Left ventricle myocardium inferior (tissue), 1 donor: Measurements from ENCODE around the gene ELMO1. TPM values are rescaled to one million over a fixed set of nuclear protein-coding genes. Genes with fewer than 3 reads are reported as not detected.

Experiments used
- DNase-seq: peaks from one replicate; pipeline ENCODE4 v3.0.0-alpha.2; 2020
- H3K27ac ChIP-seq: fragments of 200-600 bp; replicated peaks from 2 replicates; pipeline ENCODE4 v1.8.0; 2021
- H3K27me3 ChIP-seq: fragments of 200-600 bp; 2 replicates; pipeline ENCODE4 v1.8.0; 2021; ENCODE audit warnings: low read depth
- H3K36me3 ChIP-seq: fragments of 200-600 bp; 2 replicates; pipeline ENCODE4 v1.8.0; 2021
- H3K4me1 ChIP-seq: fragments of 200-600 bp; 2 replicates; pipeline ENCODE4 v1.8.0; 2021
- H3K4me3 ChIP-seq: fragments of 200-600 bp; 2 replicates; pipeline ENCODE4 v1.8.0; 2021; ENCODE audit warnings: mild to moderate bottlenecking, moderate library complexity
- H3K9me3 ChIP-seq: fragments of 200-600 bp; replicated peaks from 2 replicates; pipeline ENCODE4 v1.8.0; 2021
- intact Hi-C: fragments of 100-400 bp; cut with micrococcal nuclease; formaldehyde crosslinking; loops from one replicate; pipeline ENCODE4 v1.11.0; 2022
- total RNA-seq: library from RNA; stranded (reverse); fragmentation: NEBNext Ultra II Directional; extraction: Animal tissue kit (Norgen Biotek cat#: 25700); gene quantifications from one replicate; pipeline ENCODE4 v1.2.1, GENCODE V29; 2021
- TF ChIP-seq, protein P1 (sequence below): fragments of 200-600 bp; IDR thresholded peaks from 2 replicates; pipeline ENCODE4 v1.8.0; 2021; ENCODE audit warnings: antibody characterized with exemption, mild to moderate bottlenecking, borderline replicate concordance
- donor health status: DM: no; HTN: yes; CAD: no; lungs with severe emphysema.

ELMO1 gene
- total RNA-seq, 1 donor from 2014 or later: 10.0 TPM

DNA sequence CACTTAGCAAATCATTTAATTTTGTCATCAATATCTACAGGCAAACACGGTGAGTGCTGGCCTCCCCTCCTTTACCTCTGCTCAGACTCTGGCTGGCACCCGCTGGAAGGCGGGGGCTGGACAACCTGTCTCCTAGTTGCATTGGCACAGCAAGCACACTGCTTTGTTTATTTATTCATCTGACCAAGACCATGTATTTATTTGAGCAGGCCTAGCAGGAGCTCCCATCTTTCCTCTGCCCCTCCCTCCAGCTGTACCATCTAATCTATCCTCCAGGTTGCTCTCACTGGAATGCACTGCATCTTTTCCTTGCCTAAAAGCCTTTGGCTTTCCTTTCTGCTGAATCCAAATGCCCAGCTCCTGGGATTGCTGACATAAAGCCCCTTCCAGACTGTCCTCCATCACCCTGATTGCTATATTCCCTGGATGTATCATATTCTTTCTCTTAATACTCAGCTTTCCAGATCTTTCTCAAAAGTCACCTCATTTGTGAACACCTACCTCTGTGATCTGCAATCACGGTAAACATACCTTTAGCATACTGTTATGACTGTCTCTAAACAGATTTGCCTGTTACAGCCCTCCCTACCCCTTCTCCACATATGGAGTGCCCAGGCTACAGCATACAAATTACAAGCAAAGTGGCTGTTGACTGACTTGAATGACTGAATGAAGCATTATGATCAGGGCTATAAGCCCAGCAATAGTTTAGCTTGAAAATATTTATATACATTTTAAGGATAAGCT lies 9.6 kb downstream of the ELMO1 start:
- no peak overlapping the region for H3K4me3 ChIP-seq
- TF ChIP-seq, protein P1, sequence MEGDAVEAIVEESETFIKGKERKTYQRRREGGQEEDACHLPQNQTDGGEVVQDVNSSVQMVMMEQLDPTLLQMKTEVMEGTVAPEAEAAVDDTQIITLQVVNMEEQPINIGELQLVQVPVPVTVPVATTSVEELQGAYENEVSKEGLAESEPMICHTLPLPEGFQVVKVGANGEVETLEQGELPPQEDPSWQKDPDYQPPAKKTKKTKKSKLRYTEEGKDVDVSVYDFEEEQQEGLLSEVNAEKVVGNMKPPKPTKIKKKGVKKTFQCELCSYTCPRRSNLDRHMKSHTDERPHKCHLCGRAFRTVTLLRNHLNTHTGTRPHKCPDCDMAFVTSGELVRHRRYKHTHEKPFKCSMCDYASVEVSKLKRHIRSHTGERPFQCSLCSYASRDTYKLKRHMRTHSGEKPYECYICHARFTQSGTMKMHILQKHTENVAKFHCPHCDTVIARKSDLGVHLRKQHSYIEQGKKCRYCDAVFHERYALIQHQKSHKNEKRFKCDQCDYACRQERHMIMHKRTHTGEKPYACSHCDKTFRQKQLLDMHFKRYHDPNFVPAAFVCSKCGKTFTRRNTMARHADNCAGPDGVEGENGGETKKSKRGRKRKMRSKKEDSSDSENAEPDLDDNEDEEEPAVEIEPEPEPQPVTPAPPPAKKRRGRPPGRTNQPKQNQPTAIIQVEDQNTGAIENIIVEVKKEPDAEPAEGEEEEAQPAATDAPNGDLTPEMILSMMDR: no peak
- H3K27me3 ChIP-seq: no peaks in the 10 kb centered on the region
- H3K27ac ChIP-seq: peak overlapping the region; percentile 86
- H3K36me3 ChIP-seq: no peaks in the 10 kb centered on the region
- intact Hi-C loops: no loop called here
- no peak for DNase-seq
- H3K4me1 ChIP-seq: peaks cover 74% of the 10 kb centered on the region
- H3K9me3 ChIP-seq: no peaks in the 10 kb centered on the region

DNA sequence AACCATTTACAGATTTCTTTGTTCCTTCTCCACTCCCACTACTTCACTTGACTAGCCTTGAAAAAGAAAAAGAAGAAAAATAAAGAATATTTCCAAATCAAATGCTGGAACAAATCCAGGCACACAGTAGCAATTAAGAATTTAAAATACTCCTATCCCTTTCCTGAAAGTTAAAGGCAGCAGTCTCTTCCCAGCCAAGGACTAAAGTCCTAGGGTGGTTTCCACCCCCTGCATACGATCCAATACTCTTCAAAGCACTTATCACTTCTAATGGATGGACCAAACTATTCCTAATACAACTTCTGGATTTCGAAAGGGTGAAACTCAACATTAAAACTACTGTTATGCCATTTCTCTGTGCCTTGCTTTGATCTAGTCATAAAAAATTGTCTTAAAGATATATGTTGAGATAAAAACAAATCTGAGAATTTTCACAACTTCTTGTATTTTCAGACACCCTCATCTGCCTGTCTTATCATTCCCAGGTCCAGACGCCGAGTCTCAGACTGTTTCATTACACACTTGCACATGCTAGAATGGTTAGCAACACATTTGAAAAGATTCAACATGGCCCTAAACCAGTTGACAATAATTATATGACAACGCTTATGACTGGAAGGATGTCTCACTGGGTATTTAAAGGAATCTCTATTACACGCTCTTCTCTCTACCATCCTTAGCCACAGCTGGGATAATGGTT lies 13.4 kb downstream of the ELMO1 start:
- Histone ChIP-seq H3K27ac (no peak overlapping the region), H3K4me3 (no peak overlapping the region), H3K4me1 (peaks cover 70% of the 10 kb centered on the region), H3K9me3 (no peaks in the 10 kb centered on the region), H3K36me3 (no peaks in the 10 kb centered on the region), H3K27me3 (no peaks in the 10 kb centered on the region)
- TF ChIP-seq, protein P1: no peak
- DNase-seq: no peak
- intact Hi-C loops: no loop called here

DNA sequence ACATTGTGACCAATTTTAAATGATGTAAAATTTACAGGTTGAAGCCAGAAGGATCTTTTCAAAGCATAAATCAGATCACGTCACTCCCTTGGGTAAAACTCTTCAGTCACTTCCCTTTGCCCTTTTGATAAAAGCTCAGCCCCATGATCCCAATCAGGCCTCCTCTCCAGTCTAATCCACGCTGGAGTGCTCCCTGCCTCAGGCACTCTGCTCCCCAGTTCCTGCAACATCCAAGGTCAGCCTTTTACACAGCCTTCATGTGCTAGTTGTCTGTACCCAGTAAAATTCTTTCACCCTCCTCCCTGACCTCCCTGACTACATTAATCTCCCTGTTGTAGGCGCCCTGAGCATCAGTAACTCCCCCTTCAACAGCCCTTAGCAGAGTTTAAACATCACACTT lies 14.1 kb downstream of the ELMO1 start:
- TF ChIP-seq, protein P1: no peak
- peaks cover 68% of the 10 kb centered on the region for H3K4me1 ChIP-seq
- intact Hi-C loops: no loop called here

DNA sequence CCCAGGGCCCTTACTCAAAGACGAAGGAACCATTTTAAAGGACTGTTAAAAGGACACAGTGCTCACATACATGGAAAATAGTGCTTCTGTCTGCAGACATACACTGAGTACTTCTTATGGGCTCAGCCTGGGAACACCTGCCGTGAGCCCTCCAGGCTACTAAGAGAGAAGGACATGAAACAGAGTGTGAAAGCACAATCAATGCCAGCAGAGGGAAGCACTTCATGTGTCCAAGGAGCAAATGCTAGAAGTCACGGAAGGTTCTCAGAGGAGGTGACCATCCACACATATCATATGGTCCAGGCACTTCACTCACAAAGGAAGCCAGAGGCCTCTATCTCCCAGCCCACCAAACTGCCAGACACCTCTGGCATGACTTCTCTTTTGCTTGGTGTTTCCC lies 15.5 kb downstream of the ELMO1 start:
- no peak overlapping the region for H3K27ac ChIP-seq
- H3K27me3 ChIP-seq: no peaks in the 10 kb centered on the region
- TF ChIP-seq, protein P1: no peak
- H3K36me3 ChIP-seq: no peaks in the 10 kb centered on the region
- H3K4me3 ChIP-seq: no peak overlapping the region
- intact Hi-C loops: no loop called here
- DNase-seq: no peak
- H3K4me1 ChIP-seq: peaks cover 59% of the 10 kb centered on the region
- H3K9me3 ChIP-seq: no peaks in the 10 kb centered on the region

More for the DNA sequence above, 14.1 kb downstream of the ELMO1 start:
- Histone ChIP-seq H3K4me3 (no peak overlapping the region), H3K27me3 (no peaks in the 10 kb centered on the region), H3K9me3 (no peaks in the 10 kb centered on the region), H3K27ac (no peak overlapping the region), H3K36me3 (no peaks in the 10 kb centered on the region)
- no peak for DNase-seq

DNA sequence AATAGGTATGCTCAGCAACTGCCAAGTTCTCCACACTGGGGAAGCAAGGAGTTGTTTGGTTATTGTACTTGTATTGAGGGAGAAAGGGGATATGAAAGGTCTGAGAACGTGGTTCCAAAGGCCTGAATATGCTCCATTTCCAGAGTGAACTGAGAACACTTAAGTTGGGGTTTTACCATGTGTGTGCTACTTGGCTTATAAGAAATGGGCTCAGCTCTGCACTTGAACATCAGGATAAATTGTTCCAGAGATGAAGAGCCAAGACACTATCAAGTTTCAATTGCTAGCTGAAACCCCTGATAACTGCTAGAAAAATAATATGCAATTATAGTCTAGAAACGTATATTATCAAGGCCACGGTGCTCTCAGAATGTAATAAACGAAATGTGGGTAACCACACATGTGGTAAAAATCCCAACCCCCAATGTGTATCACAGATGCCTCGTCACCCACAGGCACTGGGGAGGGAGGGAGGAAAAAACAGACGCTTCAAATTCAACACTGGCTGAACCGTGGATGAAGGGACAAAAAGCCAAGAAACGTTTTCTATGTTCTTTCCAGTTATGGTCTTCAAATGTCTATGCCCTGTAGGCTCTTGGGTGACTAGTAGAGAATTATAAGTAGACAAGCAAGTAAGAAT lies 16.3 kb downstream of the ELMO1 start:
- DNase-seq: no peak
- Histone ChIP-seq H3K27me3 (no peaks in the 10 kb centered on the region), H3K9me3 (no peaks in the 10 kb centered on the region), H3K4me1 (peaks cover 59% of the 10 kb centered on the region), H3K36me3 (no peaks in the 10 kb centered on the region), H3K27ac (no peak overlapping the region), H3K4me3 (no peak overlapping the region)
- intact Hi-C loops: no loop called here
- TF ChIP-seq, protein P1: no peak
